Right atrium auricular region (tissue), 2 donors: ENCODE measurements around the gene FAM210A. TPM values are rescaled to one million over a fixed set of nuclear protein-coding genes. Genes with fewer than 3 reads are reported as not detected.

Source experiments
- DNase-seq: peaks from one replicate; pipeline ENCODE4 v3.0.0-alpha.2; 2019; ENCODE audit warnings: low spot score
- H3K27ac ChIP-seq, 2 donors: fragments of 200-600 bp; sonication (generic); 1 replicate in 1 of 2; 2 replicates in 1 of 2; pipeline ENCODE4 v1.5.1; 2016 to 2019
- H3K27me3 ChIP-seq, 2 donors: fragments of 200-600 bp; sonication (generic); one replicate each; pipeline versions ENCODE4 v1.5.1 to v1.6.0; 2017 to 2019
- H3K36me3 ChIP-seq: fragments of 200-600 bp; sonication (generic); one replicate; pipeline ENCODE4 v1.5.1; 2016
- H3K4me1 ChIP-seq, 2 donors: fragments of 200-600 bp; sonication (generic); one replicate each; pipeline versions ENCODE4 v1.5.1 to v1.6.0; 2017 to 2019
- H3K4me3 ChIP-seq, 2 donors: fragments of 200-600 bp; sonication (generic); 1 replicate in 1 of 2; 2 replicates in 1 of 2; pipeline ENCODE4 v1.5.1; 2017 to 2019; ENCODE audit warnings: mild to moderate bottlenecking in 1 of 2, moderate library complexity in 1 of 2
- H3K9me3 ChIP-seq, 2 donors: fragments of 200-600 bp; sonication (generic); one replicate each; pipeline ENCODE4 v1.5.1; 2019
- total RNA-seq, 2 donors: library from RNA; depleted of rRNA; stranded (reverse); fragments of >200 nt; gene quantifications; one replicate each; pipeline ENCODE4 v1.1.0, GENCODE V29; 2016
- TF ChIP-seq, protein P1 (sequence below), 2 donors: fragments of 200-600 bp; sonication (generic); IDR thresholded peaks; one replicate each; pipeline ENCODE4 v1.5.1; 2019; ENCODE audit warnings: antibody characterized with exemption in 2 of 2

FAM210A gene
- total RNA-seq, 2 donors from 2014 or later: 31.8 to 40.8 TPM

- TF ChIP-seq, protein P1, sequence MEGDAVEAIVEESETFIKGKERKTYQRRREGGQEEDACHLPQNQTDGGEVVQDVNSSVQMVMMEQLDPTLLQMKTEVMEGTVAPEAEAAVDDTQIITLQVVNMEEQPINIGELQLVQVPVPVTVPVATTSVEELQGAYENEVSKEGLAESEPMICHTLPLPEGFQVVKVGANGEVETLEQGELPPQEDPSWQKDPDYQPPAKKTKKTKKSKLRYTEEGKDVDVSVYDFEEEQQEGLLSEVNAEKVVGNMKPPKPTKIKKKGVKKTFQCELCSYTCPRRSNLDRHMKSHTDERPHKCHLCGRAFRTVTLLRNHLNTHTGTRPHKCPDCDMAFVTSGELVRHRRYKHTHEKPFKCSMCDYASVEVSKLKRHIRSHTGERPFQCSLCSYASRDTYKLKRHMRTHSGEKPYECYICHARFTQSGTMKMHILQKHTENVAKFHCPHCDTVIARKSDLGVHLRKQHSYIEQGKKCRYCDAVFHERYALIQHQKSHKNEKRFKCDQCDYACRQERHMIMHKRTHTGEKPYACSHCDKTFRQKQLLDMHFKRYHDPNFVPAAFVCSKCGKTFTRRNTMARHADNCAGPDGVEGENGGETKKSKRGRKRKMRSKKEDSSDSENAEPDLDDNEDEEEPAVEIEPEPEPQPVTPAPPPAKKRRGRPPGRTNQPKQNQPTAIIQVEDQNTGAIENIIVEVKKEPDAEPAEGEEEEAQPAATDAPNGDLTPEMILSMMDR (IDR thresholded peaks at IDR 0.05): no peak
- Histone ChIP-seq H3K4me1 (peaks cover 0 to 20% of the 10 kb centered on the region in 2 donors), H3K36me3 (peaks cover 7% of the 10 kb centered on the region), H3K27me3 (no peaks in the 10 kb centered on the region), H3K27ac (no peak overlapping the region), H3K4me3 (no peak overlapping the region), H3K9me3 (no peaks in the 10 kb centered on the region)
- DNase-seq: no peak
Measured at GRCh38 chr18:13626544-13626908, 99.8 kb downstream of the FAM210A start.

GRCh38 chr18:13625843-13626543, 100.4 kb downstream of the FAM210A start:
- Histone ChIP-seq H3K27me3 (no peaks in the 10 kb centered on the region), H3K36me3 (peaks cover 7% of the 10 kb centered on the region), H3K4me1 (peaks cover 0 to 20% of the 10 kb centered on the region in 2 donors), H3K27ac (no peak overlapping the region), H3K9me3 (no peaks in the 10 kb centered on the region), H3K4me3 (no peak overlapping the region)
- TF ChIP-seq, protein P1 (IDR thresholded peaks at IDR 0.05): no peak
- no peak for DNase-seq

- Histone ChIP-seq H3K4me3 (no peak overlapping the region), H3K4me1 (peaks cover 0 to 19% of the 10 kb centered on the region in 2 donors), H3K27ac (no peak overlapping the region), H3K27me3 (no peaks in the 10 kb centered on the region), H3K9me3 (no peaks in the 10 kb centered on the region), H3K36me3 (peaks cover 7% of the 10 kb centered on the region)
- TF ChIP-seq, protein P1 (IDR thresholded peaks at IDR 0.05): no peak
- no peak for DNase-seq
Measured at GRCh38 chr18:13625355-13625754, 101.0 kb downstream of the FAM210A start.

DNA sequence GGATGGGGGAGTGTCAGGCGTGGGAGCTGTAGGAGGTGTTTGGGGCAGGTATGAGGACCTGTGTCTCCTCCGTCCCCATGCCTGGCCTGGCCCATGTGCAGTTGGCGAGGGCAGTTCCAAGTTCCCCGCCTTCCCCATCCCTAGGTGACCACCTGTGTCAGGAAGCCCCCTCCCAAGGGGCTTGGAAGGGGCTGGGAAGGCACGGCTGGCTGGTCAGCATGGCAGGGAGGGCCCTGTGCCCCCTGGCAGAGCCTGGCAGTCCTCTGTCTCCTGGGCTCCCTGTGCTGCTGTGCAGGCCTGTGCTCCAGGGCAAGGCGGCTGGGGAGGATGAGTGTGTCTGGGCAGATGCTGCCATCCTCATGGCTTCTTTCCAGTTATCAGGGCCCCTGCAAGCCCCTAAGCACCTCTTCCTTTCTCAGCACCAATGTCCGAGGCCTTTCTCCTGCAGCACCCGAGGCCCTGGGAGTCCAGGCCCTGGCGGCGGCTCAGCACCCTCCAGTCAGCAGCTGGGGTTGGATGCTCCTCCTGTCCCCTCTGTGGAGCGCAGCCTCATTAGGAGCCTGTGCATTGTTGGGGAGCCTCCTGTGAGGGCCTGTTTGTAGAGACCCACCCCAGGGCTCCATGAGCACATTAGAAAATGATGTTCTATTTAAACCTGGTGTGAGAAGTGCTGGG, 101.7 kb downstream of the FAM210A start:
- TF ChIP-seq, protein P1 (IDR thresholded peaks at IDR 0.05): no peak

GRCh38 chr18:13623871-13624270, 102.5 kb downstream of the FAM210A start:
- H3K9me3 ChIP-seq: no peaks in the 10 kb centered on the region
- H3K4me1 ChIP-seq: peaks cover 0 to 21% of the 10 kb centered on the region in 2 donors
- TF ChIP-seq, protein P1 (IDR thresholded peaks at IDR 0.05): no peak
- DNase-seq: no peak
- H3K4me3 ChIP-seq: no peak overlapping the region
- H3K27me3 ChIP-seq: no peaks in the 10 kb centered on the region
- H3K36me3 ChIP-seq: peaks cover 7% of the 10 kb centered on the region
- no peak overlapping the region for H3K27ac ChIP-seq

More for the DNA sequence above, 101.7 kb downstream of the FAM210A start:
- Histone ChIP-seq H3K27me3 (no peaks in the 10 kb centered on the region), H3K9me3 (no peaks in the 10 kb centered on the region), H3K4me1 (peaks cover 0 to 14% of the 10 kb centered on the region in 2 donors), H3K36me3 (peaks cover 7% of the 10 kb centered on the region), H3K4me3 (no peak overlapping the region), H3K27ac (no peak overlapping the region)
- DNase-seq: no peak
